ENCODE measurements around the gene NRG4. TPM values are rescaled to one million over a fixed set of nuclear protein-coding genes. Genes with fewer than 3 reads are reported as not detected.

Gene NRG4
- total RNA-seq, 3 donors from 2014 or later: 0.15 TPM; not detected in 2

- intact Hi-C loops (cut with DNase I; ENCODE audit: low total_unique reads): no loop called here
- H3K27me3 ChIP-seq: no peaks in the 10 kb centered on the region
- H3K4me3 ChIP-seq: no peak overlapping the region
- no peak overlapping the region for H3K27ac ChIP-seq
- no peaks in the 10 kb centered on the region for H3K36me3 ChIP-seq
- H3K4me1 ChIP-seq: no peaks in the 10 kb centered on the region
- H3K9me3 ChIP-seq: no peaks in the 10 kb centered on the region
- DNase-seq (ENCODE audit: low spot score in 2 of 2): no peak
- TF ChIP-seq CTCF (IDR thresholded peaks at IDR 0.05): no peak
- TF ChIP-seq POLR2AphosphoS5 (IDR thresholded peaks at IDR 0.05): no peak
- no peak for TF ChIP-seq POLR2A (IDR thresholded peaks at IDR 0.05)
Measured at GRCh38 chr15:75948761-75949296, 63.4 kb downstream of the NRG4 start.

GRCh38 chr15:75947092-75947491 is 65.1 kb downstream of the NRG4 start:
- no peak for DNase-seq (ENCODE audit: low spot score in 2 of 2)
- Histone ChIP-seq H3K27me3 (no peaks in the 10 kb centered on the region), H3K27ac (no peak overlapping the region), H3K4me1 (no peaks in the 10 kb centered on the region), H3K4me3 (no peak overlapping the region), H3K9me3 (no peaks in the 10 kb centered on the region), H3K36me3 (no peaks in the 10 kb centered on the region)
- intact Hi-C loops (cut with DNase I; ENCODE audit: low total_unique reads): no loop called here
- TF ChIP-seq CTCF (IDR thresholded peaks at IDR 0.05) (no peak), POLR2A (IDR thresholded peaks at IDR 0.05) (no peak), POLR2AphosphoS5 (IDR thresholded peaks at IDR 0.05) (no peak)

GRCh38 chr15:75945953-75946352 is 66.3 kb downstream of the NRG4 start:
- intact Hi-C loops (cut with DNase I; ENCODE audit: low total_unique reads): no loop called here
- Histone ChIP-seq H3K27me3 (no peaks in the 10 kb centered on the region), H3K9me3 (no peaks in the 10 kb centered on the region), H3K4me3 (no peak overlapping the region), H3K4me1 (no peaks in the 10 kb centered on the region), H3K27ac (no peak overlapping the region), H3K36me3 (no peaks in the 10 kb centered on the region)
- TF ChIP-seq POLR2A (IDR thresholded peaks at IDR 0.05) (no peak), POLR2AphosphoS5 (IDR thresholded peaks at IDR 0.05) (no peak), CTCF (IDR thresholded peaks at IDR 0.05) (no peak)
- DNase-seq (ENCODE audit: low spot score in 2 of 2): no peak

DNA sequence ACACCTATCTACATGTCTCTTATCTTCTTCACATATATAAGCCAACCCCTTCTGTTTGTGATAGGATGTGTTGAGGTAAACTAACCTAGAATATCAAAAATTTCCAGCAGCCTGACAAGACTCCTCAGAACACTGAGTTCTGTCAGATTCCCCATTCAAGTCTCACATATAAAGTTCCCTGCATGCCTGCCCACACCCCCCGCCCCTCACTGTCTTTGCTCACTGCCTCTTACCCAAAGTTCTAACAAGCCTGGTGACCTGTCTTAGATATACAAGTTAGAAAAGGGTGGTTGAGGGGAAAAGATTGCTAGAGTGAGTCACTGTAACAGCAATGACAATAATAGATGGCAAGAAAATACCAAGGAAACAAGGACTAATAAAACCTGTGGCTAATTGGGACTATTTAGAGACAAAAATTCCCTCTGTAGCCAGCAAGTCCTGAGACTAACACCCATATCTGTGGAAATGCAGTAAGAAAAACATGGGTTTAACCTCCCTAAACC is 68.5 kb downstream of the NRG4 start:
- intact Hi-C loops (cut with DNase I; ENCODE audit: low total_unique reads): no loop called here

More for the DNA sequence above, 68.5 kb downstream of the NRG4 start:
- Histone ChIP-seq H3K9me3 (no peaks in the 10 kb centered on the region), H3K4me1 (no peaks in the 10 kb centered on the region), H3K4me3 (no peak overlapping the region), H3K27ac (no peak overlapping the region), H3K27me3 (no peaks in the 10 kb centered on the region), H3K36me3 (no peaks in the 10 kb centered on the region)
- no peak for TF ChIP-seq POLR2A (IDR thresholded peaks at IDR 0.05)
- TF ChIP-seq POLR2AphosphoS5 (IDR thresholded peaks at IDR 0.05): no peak
- no peak for TF ChIP-seq CTCF (IDR thresholded peaks at IDR 0.05)
- DNase-seq (ENCODE audit: low spot score in 2 of 2): no peak
